SU-DHL-6 (cell line): Measurements from ENCODE around the gene NTNG1.

Experiments
- H2AFZ ChIP-seq: fragments of 200-600 bp; sonication (generic); 2 replicates; pipeline ENCODE4 v1.6.1; 2014; ENCODE audit warnings: low read depth, mild to moderate bottlenecking, moderate library complexity, mixed read lengths, antibody characterized with exemption, low read length; ENCODE audit not compliant: severe bottlenecking
- H3F3A ChIP-seq: fragments of 200-600 bp; shearing (Covaris generic); 2 replicates; pipeline ENCODE4 v1.6.0; 2016; ENCODE audit warnings: antibody characterized with exemption, mild to moderate bottlenecking; ENCODE audit not compliant: insufficient read depth
- H3K27ac ChIP-seq: fragments of 200-600 bp; sonication (generic); 2 replicates; pipeline ENCODE4 v1.5.1; 2016; ENCODE audit warnings: low read depth, mild to moderate bottlenecking, low read length, moderate library complexity, mixed read lengths
- H3K27me3 ChIP-seq: fragments of 200-600 bp; sonication (generic), shearing (Covaris generic); 2 replicates; pipeline ENCODE4 v1.6.0; 2014; ENCODE audit warnings: mild to moderate bottlenecking, low read length
- H3K36me3 ChIP-seq: fragments of 200-600 bp; sonication (generic); 2 replicates; pipeline ENCODE4 v1.6.1; 2014; ENCODE audit warnings: mild to moderate bottlenecking, low read length, mixed read lengths
- H3K4me2 ChIP-seq: fragments of 300-600, 200-600 bp; shearing (Covaris generic), sonication (generic); 2 replicates; pipeline ENCODE4 v1.6.0; 2014; ENCODE audit warnings: low read length, low read depth, mild to moderate bottlenecking; ENCODE audit not compliant: poor library complexity, severe bottlenecking
- H3K4me3 ChIP-seq: fragments of 200-600 bp; sonication (generic); 2 replicates; pipeline ENCODE4 v1.5.1; 2014; ENCODE audit warnings: antibody characterized with exemption, low read length, mild to moderate bottlenecking, mixed read lengths; ENCODE audit not compliant: insufficient read depth, poor library complexity, severe bottlenecking
- H3K79me2 ChIP-seq: fragments of 200-600 bp; sonication (generic); 2 replicates; pipeline ENCODE4 v1.6.1; 2014; ENCODE audit warnings: mild to moderate bottlenecking, low read length, moderate library complexity; ENCODE audit not compliant: insufficient read depth
- H3K9ac ChIP-seq: fragments of 200-600 bp; sonication (generic); 2 replicates; pipeline ENCODE4 v1.7.0; 2014; ENCODE audit warnings: mild to moderate bottlenecking, low read length
- H3K9me2 ChIP-seq: fragments of 200-600 bp; sonication (generic); replicated peaks from 2 replicates; pipeline ENCODE4 v1.6.1; 2014; ENCODE audit warnings: low read length; ENCODE audit not compliant: insufficient read depth
- H3K9me3 ChIP-seq: fragments of 200-600 bp; sonication (generic); 2 replicates; pipeline ENCODE4 v1.6.1; 2014; ENCODE audit warnings: low read length, mixed read lengths; ENCODE audit not compliant: insufficient read depth
- H4K20me1 ChIP-seq: fragments of 200-600 bp; sonication (generic); 2 replicates; pipeline ENCODE4 v1.6.1; 2014; ENCODE audit warnings: low read depth, mild to moderate bottlenecking, antibody characterized with exemption, low read length, moderate library complexity, mixed read lengths
- CTCF ChIP-seq: fragments of 200-600 bp; sonication (generic); IDR thresholded peaks from one replicate; pipeline ENCODE4 v1.5.1; 2017; ENCODE audit warnings: antibody characterized with exemption, mild to moderate bottlenecking, low read length, moderate library complexity; ENCODE audit not compliant: insufficient read depth, poor library complexity, severe bottlenecking
- EZH2phosphoT487 ChIP-seq: fragments of 200-600 bp; sonication (generic), shearing (Covaris generic); conservative IDR thresholded peaks from 2 replicates; pipeline ENCODE4 v1.6.1; 2018; ENCODE audit warnings: mild to moderate bottlenecking, antibody characterized with exemption, low read length, moderate library complexity, mixed read lengths

The NTNG1 gene

DNA sequence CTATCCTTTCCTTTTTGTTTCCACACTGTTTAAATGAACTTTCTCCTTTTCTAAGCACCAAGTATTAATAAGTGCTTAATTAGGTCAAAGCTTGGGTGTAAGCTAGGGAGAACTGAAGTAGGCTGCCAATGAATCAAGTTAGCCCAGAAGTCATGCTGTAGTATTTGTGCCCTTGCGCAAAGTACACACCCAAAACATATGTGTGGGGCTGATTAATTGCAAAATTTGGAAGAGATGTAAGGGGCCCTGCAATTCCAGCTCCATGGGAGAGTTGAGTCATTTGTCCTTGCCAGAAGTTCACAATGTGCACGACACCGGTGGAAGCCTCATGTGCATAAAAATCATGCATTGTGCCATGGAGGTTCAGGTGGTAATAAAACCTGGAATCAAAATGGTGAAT lies 18.6 kb upstream of the NTNG1 start:
- no peaks in the 10 kb centered on the region for H3K79me2 ChIP-seq
- H3K4me3 ChIP-seq = no peak overlapping the region
- no peak overlapping the region for H3K27ac ChIP-seq
- no peak overlapping the region for H2AFZ ChIP-seq
- H4K20me1 ChIP-seq = no peaks in the 10 kb centered on the region
- no peaks in the 10 kb centered on the region for H3K9me3 ChIP-seq
- TF ChIP-seq EZH2phosphoT487 (no peak), CTCF (no peak)
- no peak overlapping the region for H3K9ac ChIP-seq
- H3K4me2 ChIP-seq = no peak overlapping the region
- H3K9me2 ChIP-seq = no peaks in the 10 kb centered on the region
- no peaks in the 10 kb centered on the region for H3K27me3 ChIP-seq
- no peaks in the 10 kb centered on the region for H3F3A ChIP-seq
- no peaks in the 10 kb centered on the region for H3K36me3 ChIP-seq

DNA sequence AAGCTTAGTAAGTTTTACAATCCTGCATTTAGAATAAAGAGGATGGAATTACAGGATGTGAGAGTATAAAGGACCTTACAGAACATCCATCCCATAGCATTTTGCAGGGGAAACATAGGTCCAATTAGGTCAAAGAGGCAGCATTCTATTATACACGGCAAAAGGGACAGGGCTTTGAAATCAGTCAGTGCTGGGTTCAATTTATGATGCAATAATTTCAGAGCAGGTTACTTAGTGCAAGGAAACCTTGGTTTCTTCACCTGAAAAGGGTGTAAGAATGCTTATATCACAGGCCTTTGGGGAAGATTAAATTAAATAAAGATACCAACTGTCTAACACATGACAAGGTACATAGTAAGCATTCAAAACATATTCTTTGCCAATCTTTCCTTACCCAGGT lies 17.1 kb upstream of the NTNG1 start:
- Histone ChIP-seq H3K36me3 (no peaks in the 10 kb centered on the region), H3K27ac (no peak overlapping the region), H3K9me2 (no peaks in the 10 kb centered on the region), H3F3A (no peaks in the 10 kb centered on the region), H3K4me2 (no peak overlapping the region), H2AFZ (no peak overlapping the region), H3K9ac (no peak overlapping the region), H3K79me2 (no peaks in the 10 kb centered on the region), H3K4me3 (no peak overlapping the region), H4K20me1 (no peaks in the 10 kb centered on the region), H3K9me3 (no peaks in the 10 kb centered on the region), H3K27me3 (no peaks in the 10 kb centered on the region)
- TF ChIP-seq EZH2phosphoT487 (no peak), CTCF (no peak)

DNA sequence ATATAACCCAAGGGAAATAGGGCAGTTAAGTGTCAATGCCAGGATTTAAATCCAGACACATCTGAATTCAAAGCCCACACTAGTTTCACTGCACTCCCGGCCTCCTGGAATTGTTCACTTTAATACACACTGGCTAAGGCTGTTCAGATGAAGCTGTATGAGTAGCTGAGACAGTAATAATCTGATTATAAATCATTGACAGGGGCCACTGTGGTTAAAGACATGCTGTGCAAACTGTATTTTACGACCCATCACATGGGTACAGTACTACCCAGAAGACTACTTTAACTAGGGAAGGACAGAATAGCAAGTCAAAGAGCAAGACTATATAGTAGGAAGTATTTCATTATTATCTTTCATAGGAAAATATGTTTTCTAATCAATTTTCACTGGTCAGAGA lies 16.1 kb upstream of the NTNG1 start:
- TF ChIP-seq CTCF (no peak), EZH2phosphoT487 (no peak)
- no peak overlapping the region for H3K4me3 ChIP-seq
- no peaks in the 10 kb centered on the region for H3K9me2 ChIP-seq

More for the DNA sequence above, 16.1 kb upstream of the NTNG1 start:
- no peaks in the 10 kb centered on the region for H3K9me3 ChIP-seq
- no peaks in the 10 kb centered on the region for H4K20me1 ChIP-seq
- H3K4me2 ChIP-seq = no peak overlapping the region
- H3K9ac ChIP-seq = no peak overlapping the region
- no peak overlapping the region for H3K27ac ChIP-seq
- H3K36me3 ChIP-seq = no peaks in the 10 kb centered on the region
- no peaks in the 10 kb centered on the region for H3K79me2 ChIP-seq
- no peaks in the 10 kb centered on the region for H3K27me3 ChIP-seq
- H3F3A ChIP-seq = no peaks in the 10 kb centered on the region
- no peak overlapping the region for H2AFZ ChIP-seq
